Fibroblast of pulmonary artery (primary cell): ENCODE measurements around the gene SRSF4.

ENCODE experiments used
- DNase-seq: peaks from one replicate; pipeline ENCODE4 v3.0.0-alpha.2; 2010; ENCODE audit warnings: low read depth
- H3K4me3 ChIP-seq: replicated peaks from 2 replicates; pipeline ENCODE4 v1.5.1; 2011; ENCODE audit warnings: low read depth, mild to moderate bottlenecking, control low read depth, low read length, moderate library complexity
- TF ChIP-seq, protein P1 (sequence below): IDR thresholded peaks from 2 replicates; pipeline ENCODE4 v1.5.1; 2011; ENCODE audit warnings: mild to moderate bottlenecking, control low read depth, low read length, inconsistent platforms; ENCODE audit errors: missing control alignments

Gene SRSF4

DNA sequence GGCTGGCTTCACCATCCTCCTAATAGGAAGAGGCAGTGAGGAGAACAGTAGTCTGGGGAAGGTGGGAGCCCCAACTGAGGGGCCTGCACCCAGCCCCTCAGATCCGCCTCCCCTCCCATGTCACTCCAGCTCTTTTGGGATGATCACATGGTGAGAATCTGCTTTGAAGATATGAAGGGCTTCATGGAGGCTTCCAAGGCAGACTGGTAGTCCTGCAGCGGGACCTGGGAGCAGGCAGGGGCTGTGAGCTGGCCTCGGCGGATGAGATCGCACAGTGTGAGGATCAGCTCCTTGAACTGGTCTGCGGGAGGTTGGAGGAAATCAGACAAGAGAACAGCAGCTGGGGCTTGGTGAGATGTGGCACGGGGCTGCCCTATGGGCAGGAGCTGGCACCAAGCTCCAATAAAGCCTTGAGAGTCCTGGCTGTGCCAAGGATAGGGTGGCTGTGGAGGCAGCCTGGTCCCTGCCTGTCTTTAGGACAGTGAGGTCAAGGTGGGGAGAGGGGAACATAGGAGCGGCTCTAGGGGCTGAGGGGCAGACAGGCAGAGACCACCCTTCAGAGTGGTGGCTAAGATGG is 12.3 kb upstream of the SRSF4 start:
- H3K4me3 ChIP-seq = no peak overlapping the region
- no peak for DNase-seq
- TF ChIP-seq, protein P1, sequence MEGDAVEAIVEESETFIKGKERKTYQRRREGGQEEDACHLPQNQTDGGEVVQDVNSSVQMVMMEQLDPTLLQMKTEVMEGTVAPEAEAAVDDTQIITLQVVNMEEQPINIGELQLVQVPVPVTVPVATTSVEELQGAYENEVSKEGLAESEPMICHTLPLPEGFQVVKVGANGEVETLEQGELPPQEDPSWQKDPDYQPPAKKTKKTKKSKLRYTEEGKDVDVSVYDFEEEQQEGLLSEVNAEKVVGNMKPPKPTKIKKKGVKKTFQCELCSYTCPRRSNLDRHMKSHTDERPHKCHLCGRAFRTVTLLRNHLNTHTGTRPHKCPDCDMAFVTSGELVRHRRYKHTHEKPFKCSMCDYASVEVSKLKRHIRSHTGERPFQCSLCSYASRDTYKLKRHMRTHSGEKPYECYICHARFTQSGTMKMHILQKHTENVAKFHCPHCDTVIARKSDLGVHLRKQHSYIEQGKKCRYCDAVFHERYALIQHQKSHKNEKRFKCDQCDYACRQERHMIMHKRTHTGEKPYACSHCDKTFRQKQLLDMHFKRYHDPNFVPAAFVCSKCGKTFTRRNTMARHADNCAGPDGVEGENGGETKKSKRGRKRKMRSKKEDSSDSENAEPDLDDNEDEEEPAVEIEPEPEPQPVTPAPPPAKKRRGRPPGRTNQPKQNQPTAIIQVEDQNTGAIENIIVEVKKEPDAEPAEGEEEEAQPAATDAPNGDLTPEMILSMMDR = no peak

- TF ChIP-seq, protein P1 = no peak
- no peak for DNase-seq
- no peak overlapping the region for H3K4me3 ChIP-seq
Measured at GRCh38 chr1:29190718-29191117, 9.0 kb upstream of the SRSF4 start.

- TF ChIP-seq, protein P1 = no peak
- DNase-seq = no peak
- H3K4me3 ChIP-seq = no peak overlapping the region
Measured at GRCh38 chr1:29186707-29187106, 5.0 kb upstream of the SRSF4 start.

DNA sequence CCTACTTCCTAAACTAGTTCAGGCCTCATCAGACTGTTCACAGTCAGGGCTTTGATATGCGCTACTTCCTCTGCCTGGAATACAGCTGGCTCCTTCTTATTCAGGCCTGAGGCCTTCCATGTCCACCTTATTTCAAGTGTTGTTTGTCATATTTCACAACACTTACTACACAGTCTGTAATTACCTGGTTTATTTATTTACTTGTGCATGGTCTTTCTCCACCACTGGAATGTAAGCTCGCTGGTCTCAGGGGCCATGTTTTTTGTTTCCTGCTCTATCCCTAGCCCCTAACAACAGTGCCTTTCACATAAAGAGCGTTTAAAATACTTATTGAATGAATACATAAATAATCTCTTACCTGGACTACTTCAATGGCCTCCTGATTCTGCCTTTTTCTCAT is 4.6 kb upstream of the SRSF4 start:
- DNase-seq = no peak
- TF ChIP-seq, protein P1 = no peak
- H3K4me3 ChIP-seq = no peak overlapping the region

- TF ChIP-seq, protein P1 = no peak
- no peak for DNase-seq
Measured at GRCh38 chr1:29183287-29183686, 1.6 kb upstream of the SRSF4 start.

DNA sequence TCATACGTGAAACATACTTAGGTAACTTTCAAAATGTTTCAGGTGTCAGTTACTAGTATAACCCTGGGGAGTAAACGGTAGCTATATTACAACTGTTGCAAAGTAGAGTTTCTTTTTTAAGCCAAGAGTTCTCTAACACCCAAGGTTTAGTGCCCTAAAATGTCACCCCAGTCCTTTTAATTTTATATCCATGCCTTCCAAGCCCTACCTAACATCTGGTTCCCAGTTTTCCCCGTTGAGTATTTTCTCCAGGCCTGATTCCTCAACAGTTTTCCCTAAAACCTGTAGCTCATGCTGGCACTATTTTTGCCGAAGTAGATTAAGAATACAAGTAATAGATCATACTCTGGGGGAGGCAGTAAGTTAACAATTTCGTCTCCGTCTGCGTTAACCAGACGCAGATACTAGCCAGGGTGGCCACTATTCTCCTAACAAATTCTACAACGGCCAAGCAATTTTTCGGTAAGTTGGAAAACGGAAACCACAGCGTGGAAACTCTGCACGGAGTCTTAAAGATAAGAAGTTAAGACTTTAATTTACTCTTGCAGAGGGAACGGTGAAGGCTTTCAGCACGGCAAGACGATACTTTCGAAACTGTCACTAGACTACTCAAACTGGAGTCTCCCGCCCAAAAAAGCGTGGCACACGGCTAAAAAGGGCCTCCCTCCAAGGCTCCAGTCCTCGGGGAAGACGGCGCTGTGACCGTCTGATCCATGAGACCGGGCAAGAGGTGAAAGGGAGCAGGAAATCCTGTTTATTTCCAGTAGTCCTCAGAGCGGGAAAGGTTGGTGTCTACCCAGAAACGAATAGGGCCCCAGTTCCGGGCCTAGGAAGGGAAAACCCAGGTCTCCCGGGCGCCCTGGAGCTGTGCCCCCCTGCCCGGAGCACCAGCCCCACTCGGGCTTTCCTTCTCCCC is 945 bp downstream of the SRSF4 start:
- TF ChIP-seq, protein P1 = no peak
- peak overlapping the region; percentile 78 for H3K4me3 ChIP-seq
- peak; percentile 52 for DNase-seq

More at GRCh38 chr1:29183287-29183686, 1.6 kb upstream of the SRSF4 start:
- no peak overlapping the region for H3K4me3 ChIP-seq
